Stimulated activated CD4-positive, alpha-beta T cell treated with anti-CD3 and anti-CD28 coated beads, TNF-alpha, amount 100 ng/mL, for 1 hour (primary cell): Measurements from ENCODE around the gene MSN.

Experiments
- DNase-seq, 3 donors: peaks; one replicate each; pipeline ENCODE4 v3.0.0-alpha.2; 2020; ENCODE audit warnings: low read depth in 3 of 3, low spot score in 1 of 3

The MSN gene

GRCh38 chrX:65673857-65674203, 6.4 kb downstream of the MSN start:
- DNase-seq, result no peak

- DNase-seq, result no peak
Observed at GRCh38 chrX:65674204-65674893, 6.9 kb downstream of the MSN start.

- no peak for DNase-seq
Observed at GRCh38 chrX:65677954-65678469, 10.6 kb downstream of the MSN start.

- DNase-seq, result no peak
Observed at GRCh38 chrX:65679071-65679540, 11.7 kb downstream of the MSN start.

GRCh38 chrX:65681810-65682209, 14.4 kb downstream of the MSN start:
- no peak for DNase-seq

GRCh38 chrX:65685112-65685511, 17.7 kb downstream of the MSN start:
- DNase-seq, result no peak

GRCh38 chrX:65686236-65686635, 18.8 kb downstream of the MSN start:
- no peak for DNase-seq

GRCh38 chrX:65687367-65687766, 19.9 kb downstream of the MSN start:
- no peak for DNase-seq

GRCh38 chrX:65688403-65688871, 21.0 kb downstream of the MSN start:
- DNase-seq, result no peak

- DNase-seq, result no peak
Observed at GRCh38 chrX:65689377-65689776, 21.9 kb downstream of the MSN start.

GRCh38 chrX:65690057-65690855, 22.8 kb downstream of the MSN start:
- no peak for DNase-seq

GRCh38 chrX:65695849-65696449, 28.5 kb downstream of the MSN start:
- DNase-seq, result no peak

GRCh38 chrX:65696613-65697012, 29.2 kb downstream of the MSN start:
- no peak for DNase-seq

GRCh38 chrX:65697211-65697641, 29.8 kb downstream of the MSN start:
- DNase-seq, result no peak

- peak; percentile 20 to 44 (median 33) for DNase-seq
Observed at GRCh38 chrX:65697915-65698796, 30.7 kb downstream of the MSN start.

GRCh38 chrX:65702956-65703355, 35.5 kb downstream of the MSN start:
- DNase-seq, result no peak

GRCh38 chrX:65705439-65705838, 38.0 kb downstream of the MSN start:
- no peak for DNase-seq

GRCh38 chrX:65706041-65706828, 38.8 kb downstream of the MSN start:
- DNase-seq, result no peak

- DNase-seq, result no peak
Observed at GRCh38 chrX:65707151-65707550, 39.7 kb downstream of the MSN start.
